ENCODE measurements around the gene SMIM35. TPM values are rescaled to one million over a fixed set of nuclear protein-coding genes. Genes with fewer than 3 reads are reported as not detected.

The SMIM35 gene
- total and polyA plus RNA-seq, 11 donors: 0.21 TPM; not detected in 10

GRCh38 chr11:117997823-117998579, 88.8 kb downstream of the SMIM35 start:
- ATAC-seq: no peak
- H3K4me3 ChIP-seq: no peak overlapping the region
- H3K9me3 ChIP-seq: no peaks in the 10 kb centered on the region
- H3K27ac ChIP-seq: peak overlapping the region in 1 of 12 donors; percentile 90
- H3K4me1 ChIP-seq: peaks cover 0 to 98% (median 3%) of the 10 kb centered on the region in 12 donors
- no peaks in the 10 kb centered on the region for H3K27me3 ChIP-seq
- peak in 1 of 5 donors; percentile 5 for DNase-seq
- intact Hi-C loops (cut with DNase I): no loop called here
- TF ChIP-seq CTCF (IDR thresholded peaks at IDR 0.05): no peak
- no peak for TF ChIP-seq POLR2A (IDR thresholded peaks at IDR 0.05)
- 95 to 96% (median 95%) methylated on average over 9 of the region's 9 CpGs for WGBS, 4 donors
- peaks cover 0 to 73% (median 0%) of the 10 kb centered on the region in 9 donors for H3K36me3 ChIP-seq

- 93 to 95% (median 94%) methylated on average over 2 of the region's 2 CpGs for WGBS, 4 donors
- Histone ChIP-seq H3K27ac (peak overlapping the region in 1 of 12 donors; percentile 90), H3K36me3 (peaks cover 0 to 79% (median 0%) of the 10 kb centered on the region in 9 donors), H3K27me3 (no peaks in the 10 kb centered on the region), H3K4me3 (no peak overlapping the region), H3K4me1 (peaks cover 0 to 98% (median 2%) of the 10 kb centered on the region in 12 donors), H3K9me3 (no peaks in the 10 kb centered on the region)
- DNase-seq (no peak), ATAC-seq (no peak)
- intact Hi-C loops (cut with DNase I): no loop called here
- TF ChIP-seq POLR2A (IDR thresholded peaks at IDR 0.05): no peak
- TF ChIP-seq CTCF (IDR thresholded peaks at IDR 0.05): no peak
These were observed 89.4 kb downstream of the SMIM35 start for GRCh38 chr11:117997406-117997805.

- no peak for TF ChIP-seq CTCF (IDR thresholded peaks at IDR 0.05)
- no peak for TF ChIP-seq POLR2A (IDR thresholded peaks at IDR 0.05)
- Histone ChIP-seq H3K36me3 (peaks cover 0 to 92% (median 0%) of the 10 kb centered on the region in 9 donors), H3K27ac (peak overlapping the region in 1 of 12 donors; percentile 99), H3K9me3 (no peaks in the 10 kb centered on the region), H3K27me3 (no peaks in the 10 kb centered on the region), H3K4me3 (no peak overlapping the region), H3K4me1 (peaks cover 0 to 98% (median 0%) of the 10 kb centered on the region in 12 donors)
- no peak for ATAC-seq
- 86 to 97% (median 94%) methylated on average over 3 to 4 of the region's 4 CpGs for WGBS, 4 donors
- intact Hi-C loops (cut with DNase I): no loop called here
- no peak for DNase-seq
These were observed 90.7 kb downstream of the SMIM35 start for GRCh38 chr11:117996058-117996457.

- H3K4me1 ChIP-seq: peaks cover 0 to 98% (median 0%) of the 10 kb centered on the region in 12 donors
- 93 to 97% (median 96%) methylated on average over 11 of the region's 11 CpGs for WGBS, 4 donors
- peaks cover 0 to 98% (median 0%) of the 10 kb centered on the region in 9 donors for H3K36me3 ChIP-seq
- H3K4me3 ChIP-seq: no peak overlapping the region
- ATAC-seq (no peak), DNase-seq (no peak)
- intact Hi-C loops (cut with DNase I): no loop called here
- no peaks in the 10 kb centered on the region for H3K27me3 ChIP-seq
- TF ChIP-seq POLR2A (IDR thresholded peaks at IDR 0.05) (no peak), CTCF (IDR thresholded peaks at IDR 0.05) (no peak)
- H3K9me3 ChIP-seq: no peaks in the 10 kb centered on the region
- H3K27ac ChIP-seq: peak overlapping the region in 1 of 12 donors; percentile 99
These were observed 91.3 kb downstream of the SMIM35 start for GRCh38 chr11:117995472-117995871.
